G401 (cell line): ENCODE measurements around the gene HMCES. TPM values are rescaled to one million over a fixed set of nuclear protein-coding genes. Genes with fewer than 3 reads are reported as not detected.
"Not testable (repeated sequence)": the region's sequence is repeated elsewhere in the genome, so short reads cannot be mapped to it uniquely, and the experiment has no call there.

Experiments
- DNase-seq: peaks from one replicate; pipeline ENCODE4 v3.0.0-alpha.2; 2015; ENCODE audit warnings: low spot score
- in situ Hi-C: cut with HindIII; loops from 2 replicates; pipeline ENCODE4 v1.10.0; 2016; ENCODE audit warnings: low sequenced_read_pairs, mixed read lengths
- total RNA-seq: library from RNA; depleted of rRNA; stranded (reverse); fragments of >200 nt; shearing (Covaris generic); gene quantifications from 2 replicates; pipeline ENCODE4 v1.2.3, GENCODE V29; 2014

HMCES gene
- total RNA-seq, 1 experiment from 2014 or later = 33.0 TPM

GRCh38 chr3:129315998-129316247 is 37.3 kb downstream of the HMCES start:
- no peak for DNase-seq
- in situ Hi-C loops = no loop called here

DNA sequence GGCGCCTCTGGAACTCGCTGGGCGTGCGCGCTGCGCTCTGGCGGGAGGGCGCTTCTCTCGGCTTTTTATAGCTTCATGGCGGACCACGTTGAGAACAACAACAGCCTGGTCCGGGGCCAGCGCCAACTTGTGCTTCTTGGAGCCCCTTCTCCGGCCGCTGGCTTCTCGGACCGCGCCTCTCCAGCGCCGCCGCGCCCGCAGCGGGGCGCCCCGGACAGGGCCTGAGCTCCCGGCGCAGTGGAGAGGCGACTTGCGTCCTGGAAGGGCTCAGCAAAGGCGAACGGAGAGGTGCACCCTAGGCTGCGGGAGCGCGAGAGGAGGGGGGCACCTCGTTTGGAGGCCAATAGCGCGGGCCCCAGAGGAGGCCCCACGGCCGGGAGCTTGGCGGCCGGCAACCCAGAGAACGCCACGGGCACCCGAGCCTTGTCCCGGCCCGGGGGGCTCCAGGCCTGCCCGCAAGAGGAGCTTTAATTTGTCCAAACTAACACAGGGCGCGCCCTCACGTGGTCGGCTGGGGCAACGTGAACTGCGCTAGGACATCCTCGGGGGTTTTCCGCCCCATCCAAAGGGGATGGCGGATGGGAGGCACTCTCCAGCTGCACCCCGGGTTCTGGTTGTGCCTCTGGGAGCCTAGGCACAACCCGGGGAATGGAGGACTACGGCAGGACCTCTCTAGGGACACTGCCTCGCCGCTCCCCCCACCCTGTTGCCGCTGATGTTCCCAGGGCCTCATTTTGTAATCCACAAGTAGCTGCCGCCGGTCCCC is 37.8 kb downstream of the HMCES start:
- peak; percentile 83 for DNase-seq
- in situ Hi-C loops = no loop called here

- in situ Hi-C loops = no loop called here
- DNase-seq = no peak
These were observed 38.5 kb downstream of the HMCES start for GRCh38 chr3:129317014-129317771.

DNA sequence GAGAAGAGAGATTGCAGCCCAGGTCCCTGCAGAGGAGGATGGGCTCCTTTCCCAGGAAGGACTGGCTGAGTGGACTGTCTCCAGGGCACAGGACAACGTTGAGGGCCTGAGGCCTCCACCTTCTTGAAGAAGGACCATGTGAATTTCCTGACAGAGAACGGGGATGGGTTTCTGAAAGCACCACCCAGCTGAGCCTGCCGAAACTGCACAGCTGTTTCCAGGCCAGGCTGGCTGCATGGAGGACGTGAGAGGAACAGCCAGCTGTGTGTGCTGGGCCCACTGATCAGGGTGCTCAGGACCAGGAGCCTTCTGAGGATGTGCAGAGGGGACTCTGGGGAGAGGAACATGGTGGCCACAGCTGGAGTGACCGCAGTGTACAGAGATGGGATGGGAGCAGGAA is 39.2 kb downstream of the HMCES start:
- in situ Hi-C loops = no loop called here

GRCh38 chr3:129318921-129319320 is 40.3 kb downstream of the HMCES start:
- no peak for DNase-seq
- in situ Hi-C loops = no loop called here

More for the DNA sequence above, 39.2 kb downstream of the HMCES start:
- no peak for DNase-seq

- no peak for DNase-seq
- in situ Hi-C loops = no loop called here
These were observed 41.6 kb downstream of the HMCES start for GRCh38 chr3:129320261-129320660.

- no peak for DNase-seq
- in situ Hi-C loops = no loop called here
These were observed 42.3 kb downstream of the HMCES start for GRCh38 chr3:129320825-129321487.

- no peak for DNase-seq
- in situ Hi-C loops = no loop called here
These were observed 43.2 kb downstream of the HMCES start for GRCh38 chr3:129321887-129322286.

DNA sequence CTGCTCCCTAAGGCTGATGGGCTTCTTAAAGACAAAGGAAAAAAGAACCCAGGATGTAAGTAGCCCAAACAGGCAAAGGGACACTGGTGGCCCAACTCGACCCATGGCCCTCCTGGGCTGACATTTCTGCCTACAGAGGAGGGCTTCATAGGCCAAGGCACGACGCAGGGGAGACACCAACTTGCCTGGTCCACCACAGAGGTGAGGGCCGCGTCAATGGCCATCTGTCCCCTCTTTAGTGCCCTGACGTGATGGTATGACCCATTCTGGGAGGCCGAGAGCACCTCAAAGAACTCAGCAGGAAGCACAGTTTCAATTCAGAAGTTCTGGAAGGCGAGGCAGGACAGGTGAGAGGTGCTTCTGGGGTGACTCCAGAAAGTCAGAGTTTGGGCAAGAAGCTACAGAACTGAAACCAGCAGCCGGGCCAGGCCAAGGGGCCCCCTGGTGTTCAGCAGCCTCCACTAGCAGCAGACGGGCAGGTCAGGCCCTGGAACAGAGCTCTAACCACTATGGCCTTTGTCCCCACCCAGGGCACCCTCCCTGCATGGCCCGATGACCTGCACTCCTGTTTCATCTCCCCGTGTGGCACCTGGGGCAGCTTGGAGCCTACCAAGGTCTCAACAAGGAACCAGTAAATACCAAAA is 45.1 kb downstream of the HMCES start:
- DNase-seq = no peak

DNA sequence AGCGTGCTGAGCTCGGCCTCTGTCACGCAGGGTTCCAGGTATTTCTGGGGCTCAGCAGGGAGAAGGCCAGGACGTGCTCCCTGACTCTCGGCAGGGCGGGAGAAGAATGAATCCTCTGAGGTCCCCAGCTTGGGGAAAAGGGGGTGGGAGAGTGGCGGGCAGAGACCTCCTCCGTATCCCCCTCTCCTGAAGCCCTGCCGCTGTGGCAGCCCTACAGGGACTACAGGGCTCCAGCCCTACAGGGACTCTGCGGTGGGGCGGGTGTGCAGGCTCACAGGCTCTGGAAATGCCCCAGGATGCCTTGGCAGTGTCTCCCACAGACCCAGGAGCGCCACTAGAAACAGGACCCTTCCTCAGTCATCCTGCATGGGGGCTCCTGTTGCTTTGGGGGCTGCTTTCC is 46.2 kb downstream of the HMCES start:
- no peak for DNase-seq
- in situ Hi-C loops = no loop called here

More for the DNA sequence above, 45.1 kb downstream of the HMCES start:
- in situ Hi-C loops = no loop called here

DNA sequence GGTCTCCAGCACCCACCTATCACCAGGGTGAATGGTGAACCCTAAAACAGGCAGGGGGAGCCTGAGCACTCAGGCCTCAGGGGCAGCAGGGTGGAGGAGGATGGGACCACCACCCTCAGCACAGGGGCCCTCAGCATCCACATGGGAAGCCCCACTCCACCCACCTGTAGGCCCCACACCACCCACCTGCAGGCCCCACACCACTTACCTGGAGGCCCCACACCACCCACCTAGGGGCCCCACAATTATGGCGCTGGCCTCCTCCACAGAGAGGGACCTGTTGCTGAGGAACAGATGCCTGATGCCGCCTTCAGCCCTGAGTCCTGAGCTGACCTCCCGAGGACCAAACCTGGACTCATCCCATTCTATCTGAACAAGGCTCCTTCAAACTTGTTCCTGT is 46.7 kb downstream of the HMCES start:
- DNase-seq = no peak
- in situ Hi-C loops = no loop called here

GRCh38 chr3:129326138-129326537 is 47.5 kb downstream of the HMCES start:
- no peak for DNase-seq
- in situ Hi-C loops = no loop called here

GRCh38 chr3:129326595-129326994 is 47.9 kb downstream of the HMCES start:
- no peak for DNase-seq
- in situ Hi-C loops = no loop called here

DNA sequence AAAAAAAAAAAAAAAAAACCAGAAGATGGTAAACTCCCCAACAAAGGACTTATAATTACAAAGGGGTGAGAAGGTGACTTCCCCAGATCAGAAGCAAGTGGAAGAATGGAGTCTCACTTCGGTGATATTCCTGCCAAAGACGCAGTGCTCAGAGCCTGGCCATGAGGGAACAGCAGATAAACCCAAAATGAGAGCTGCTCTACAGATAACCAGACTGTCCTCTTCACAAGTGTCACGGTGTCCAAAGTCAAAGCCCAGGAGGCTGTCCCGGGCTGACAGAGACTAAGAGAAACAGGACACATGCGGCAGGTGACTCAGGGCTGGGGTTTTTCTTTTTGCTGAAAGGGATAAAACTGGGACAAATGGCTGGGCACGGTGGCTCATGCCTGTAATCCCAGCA is 48.8 kb downstream of the HMCES start:
- in situ Hi-C loops = no loop called here

GRCh38 chr3:129329858-129330257 is 51.2 kb downstream of the HMCES start:
- in situ Hi-C loops = no loop called here

More for the DNA sequence above, 48.8 kb downstream of the HMCES start:
- DNase-seq = no peak

GRCh38 chr3:129330409-129330808 is 51.7 kb downstream of the HMCES start:
- DNase-seq = no peak
- in situ Hi-C loops = no loop called here

More at GRCh38 chr3:129329858-129330257, 51.2 kb downstream of the HMCES start:
- no peak for DNase-seq

GRCh38 chr3:129333891-129334290 is 55.2 kb downstream of the HMCES start:
- in situ Hi-C loops = no loop called here
- no peak for DNase-seq

- DNase-seq = no peak
These were observed 57.5 kb downstream of the HMCES start for GRCh38 chr3:129336093-129336706.

DNA sequence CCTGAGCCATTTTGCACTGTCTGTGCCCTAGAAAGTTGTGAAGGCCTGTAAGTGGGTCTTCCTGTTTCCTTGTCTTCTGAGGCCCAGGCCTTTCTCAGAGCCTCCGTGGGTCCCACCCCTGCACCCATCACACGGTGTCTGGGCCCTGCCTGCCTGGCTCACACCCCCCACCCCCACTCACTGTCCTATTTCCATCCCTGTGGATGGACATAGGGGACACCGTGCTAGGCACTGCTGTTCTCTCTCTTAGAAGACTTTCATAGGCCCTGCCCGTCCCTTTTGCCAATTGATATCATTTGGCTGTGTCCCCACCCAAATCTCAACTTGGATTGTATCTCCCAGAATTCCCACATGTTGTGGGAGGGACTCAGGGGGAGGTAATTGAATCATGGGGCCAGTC is 59.0 kb downstream of the HMCES start:
- DNase-seq, in situ Hi-C loops: not testable (repeated sequence)

More at GRCh38 chr3:129336093-129336706, 57.5 kb downstream of the HMCES start:
- in situ Hi-C loops = no loop called here
